Activated T-cell treated with anti-CD3 and anti-CD28 coated beads for 48 hours (primary cell): Measurements from ENCODE around the gene DGKD.

ENCODE experiments used
- DNase-seq: peaks from one replicate; pipeline ENCODE4 v3.0.0-alpha.2; 2020; ENCODE audit warnings: low read depth

Gene DGKD

GRCh38 chr2:233338812-233339368 is 15.4 kb upstream of the DGKD start:
- DNase-seq, result no peak

DNA sequence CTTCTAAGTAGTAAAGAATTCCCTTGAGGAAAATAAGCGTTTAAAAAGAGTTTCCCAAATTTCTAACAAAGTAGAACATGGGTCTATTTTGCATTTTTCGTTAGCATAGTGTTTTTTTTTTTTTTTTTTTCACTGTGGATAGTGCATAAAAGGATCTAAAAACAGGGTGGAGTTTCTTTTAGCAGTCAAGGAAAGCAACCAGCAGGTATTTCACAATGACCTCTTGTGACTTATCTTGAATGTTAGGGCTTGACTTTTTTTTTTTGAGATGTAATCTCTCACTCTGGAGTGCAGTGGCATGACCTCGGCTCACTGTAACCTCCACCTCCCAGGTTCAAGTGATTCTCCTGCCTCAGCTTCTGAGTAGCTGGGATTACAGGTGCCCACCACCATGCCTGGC is 14.9 kb upstream of the DGKD start:
- DNase-seq, result no peak

DNA sequence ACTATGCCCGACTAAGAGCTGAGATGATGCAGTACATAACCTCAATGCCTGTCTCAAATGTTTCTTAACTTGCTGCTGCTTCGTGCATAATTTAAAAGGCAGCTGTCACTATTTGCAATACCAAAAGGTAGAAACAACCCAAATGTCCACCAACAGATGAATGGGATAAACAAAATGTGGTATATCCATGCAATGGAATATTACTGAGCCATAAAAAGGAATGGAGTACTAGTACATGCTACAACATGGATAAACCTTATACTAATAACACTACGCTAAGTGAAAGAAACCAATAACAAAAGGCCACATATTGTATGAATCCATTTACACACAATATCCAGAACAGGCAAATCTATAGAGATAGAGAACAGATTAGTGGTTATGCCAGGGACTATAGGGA is 13.0 kb upstream of the DGKD start:
- no peak for DNase-seq

DNA sequence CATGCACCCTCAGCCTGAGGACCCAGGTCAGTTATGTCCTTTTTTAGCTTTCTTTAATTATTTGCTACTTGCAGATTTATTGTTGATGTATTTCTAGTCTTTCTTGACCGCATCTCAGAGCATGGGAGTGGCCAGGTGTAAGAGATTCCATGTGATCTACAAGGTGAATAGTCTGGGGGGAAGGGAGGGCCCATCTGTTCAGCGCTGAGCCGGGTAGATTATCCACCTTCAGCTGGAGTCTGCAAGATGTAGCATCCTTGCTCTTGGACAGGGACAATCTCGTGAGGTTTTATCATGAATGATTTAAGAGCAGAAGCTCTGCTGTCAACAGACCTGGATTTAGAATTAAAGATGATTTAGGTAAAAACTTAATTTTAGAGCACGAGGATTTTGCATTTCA is 12.0 kb upstream of the DGKD start:
- DNase-seq, result no peak

GRCh38 chr2:233343171-233343705 is 11.1 kb upstream of the DGKD start:
- no peak for DNase-seq

DNA sequence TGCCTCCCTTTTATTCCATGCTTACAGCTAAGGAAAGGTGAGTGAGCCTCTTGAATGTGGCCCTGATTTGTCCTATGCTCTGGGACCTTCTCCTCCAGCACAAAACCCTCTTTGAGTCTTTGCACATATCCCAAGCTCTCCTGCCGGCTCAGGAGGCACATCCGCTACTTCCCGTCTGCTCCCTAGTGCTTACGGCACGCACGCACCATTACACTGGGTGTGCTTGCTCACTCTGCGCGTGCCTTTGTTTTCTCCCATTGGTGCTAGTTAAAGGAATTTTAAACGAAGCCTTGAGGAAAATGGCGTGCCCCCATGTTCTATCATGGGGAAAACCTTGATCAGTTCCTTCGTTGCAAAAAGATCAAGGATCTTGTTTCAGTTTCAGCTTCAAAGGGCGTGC is 7.9 kb upstream of the DGKD start:
- DNase-seq, result no peak

GRCh38 chr2:233346930-233347329 is 7.4 kb upstream of the DGKD start:
- DNase-seq, result no peak

DNA sequence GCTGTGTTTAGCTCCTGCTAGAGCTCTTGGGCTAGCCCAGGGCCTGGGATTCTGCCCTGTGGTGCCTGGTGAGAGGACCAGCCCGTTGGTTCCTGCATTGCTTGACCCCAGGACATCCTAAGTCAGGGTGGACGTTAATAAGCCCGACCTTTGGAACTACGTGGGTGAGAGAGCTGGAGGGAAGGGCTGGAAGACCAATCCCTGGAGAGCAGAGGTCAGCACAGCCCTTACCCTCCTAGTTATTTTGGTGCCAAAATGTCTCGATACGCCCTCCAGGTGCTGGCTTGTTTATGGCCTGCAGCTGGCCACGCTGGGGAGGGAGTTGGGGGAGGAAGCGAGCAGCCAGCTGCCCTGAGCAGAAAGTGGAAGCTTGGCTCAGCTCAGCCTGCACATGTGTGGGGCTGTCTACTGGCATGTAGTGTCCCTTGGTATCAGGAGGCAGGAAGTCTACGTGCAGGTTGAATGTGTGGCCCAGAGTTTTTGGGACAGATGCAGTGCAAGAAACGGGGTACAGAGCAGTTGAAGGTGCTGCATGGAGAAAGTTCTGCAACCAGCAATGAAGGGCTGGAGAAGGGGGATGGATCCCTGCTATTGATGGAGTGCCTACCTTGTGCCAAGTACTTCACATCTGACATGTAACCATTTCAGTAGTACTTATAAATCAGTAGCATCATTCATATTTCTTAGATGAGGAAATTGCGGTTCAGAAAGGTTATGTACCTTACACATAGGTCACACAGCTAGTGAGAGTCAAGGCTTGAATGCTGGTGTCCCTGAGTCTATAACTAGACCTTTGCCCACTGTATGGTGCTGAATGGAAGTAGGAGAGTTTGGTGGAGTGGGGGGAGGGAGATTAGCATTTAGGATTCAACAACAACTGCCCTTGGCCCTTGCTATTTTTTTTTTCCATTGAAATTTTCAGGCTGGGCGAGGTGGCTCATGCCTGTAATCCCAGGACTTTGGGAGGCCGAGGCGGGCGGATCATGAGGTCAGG is 5.0 kb upstream of the DGKD start:
- DNase-seq, result no peak

GRCh38 chr2:233350708-233351107 is 3.6 kb upstream of the DGKD start:
- no peak for DNase-seq

GRCh38 chr2:233351423-233351822 is 2.9 kb upstream of the DGKD start:
- no peak for DNase-seq

DNA sequence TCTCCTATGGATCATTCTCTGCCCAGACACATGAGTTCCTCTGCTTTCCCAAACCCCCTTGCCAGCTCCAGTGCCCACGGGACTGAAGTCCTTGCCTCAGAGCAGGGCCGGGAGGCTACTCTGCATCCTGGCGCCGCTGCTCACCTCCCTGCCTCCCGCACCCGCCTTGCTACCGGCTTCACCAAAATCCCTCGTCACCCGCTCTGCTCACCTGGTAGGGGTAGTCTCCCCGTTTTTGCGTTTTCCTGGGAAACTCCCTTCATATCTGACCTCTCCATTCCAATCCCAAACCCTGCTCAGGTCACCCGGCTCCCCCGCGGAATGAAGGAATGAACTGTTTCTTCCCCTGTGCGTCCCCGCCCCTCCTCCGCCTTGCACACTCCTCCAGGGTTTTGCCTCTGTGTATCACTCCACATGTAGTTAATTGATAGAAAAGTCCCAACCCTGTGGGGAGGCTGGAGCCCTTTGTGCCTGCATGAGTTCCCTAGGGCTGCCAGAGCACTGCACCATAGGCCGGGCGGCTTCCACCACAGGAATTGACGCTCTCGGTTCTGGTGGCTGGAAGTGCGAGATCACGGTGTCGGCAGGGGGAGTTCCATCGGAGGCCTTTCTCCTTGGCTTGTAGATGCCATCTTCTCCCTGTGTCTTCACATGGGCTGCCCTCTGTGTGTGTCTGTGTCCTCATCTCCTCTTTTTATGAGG is 2.0 kb upstream of the DGKD start:
- no peak for DNase-seq

GRCh38 chr2:233353101-233353768 is 1.1 kb upstream of the DGKD start:
- no peak for DNase-seq

DNA sequence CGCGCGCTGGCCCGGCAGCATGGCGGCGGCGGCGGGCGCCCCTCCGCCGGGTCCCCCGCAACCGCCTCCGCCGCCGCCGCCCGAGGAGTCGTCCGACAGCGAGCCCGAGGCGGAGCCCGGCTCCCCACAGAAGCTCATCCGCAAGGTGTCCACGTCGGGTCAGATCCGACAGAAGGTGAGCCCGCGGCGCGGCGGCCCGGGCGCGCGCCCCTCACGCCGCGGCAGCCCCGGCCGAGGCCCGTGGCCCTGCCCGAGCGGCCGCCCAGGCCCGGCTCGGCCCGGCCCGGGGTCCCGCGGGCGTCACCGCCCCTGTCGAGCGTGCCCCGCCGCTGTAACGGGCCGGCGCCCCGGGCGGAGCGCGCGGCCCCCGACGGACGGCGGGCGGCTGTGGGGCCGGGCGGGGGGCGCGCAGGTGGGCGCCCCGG is 218 bp downstream of the DGKD start:
- DNase-seq, result no peak

DNA sequence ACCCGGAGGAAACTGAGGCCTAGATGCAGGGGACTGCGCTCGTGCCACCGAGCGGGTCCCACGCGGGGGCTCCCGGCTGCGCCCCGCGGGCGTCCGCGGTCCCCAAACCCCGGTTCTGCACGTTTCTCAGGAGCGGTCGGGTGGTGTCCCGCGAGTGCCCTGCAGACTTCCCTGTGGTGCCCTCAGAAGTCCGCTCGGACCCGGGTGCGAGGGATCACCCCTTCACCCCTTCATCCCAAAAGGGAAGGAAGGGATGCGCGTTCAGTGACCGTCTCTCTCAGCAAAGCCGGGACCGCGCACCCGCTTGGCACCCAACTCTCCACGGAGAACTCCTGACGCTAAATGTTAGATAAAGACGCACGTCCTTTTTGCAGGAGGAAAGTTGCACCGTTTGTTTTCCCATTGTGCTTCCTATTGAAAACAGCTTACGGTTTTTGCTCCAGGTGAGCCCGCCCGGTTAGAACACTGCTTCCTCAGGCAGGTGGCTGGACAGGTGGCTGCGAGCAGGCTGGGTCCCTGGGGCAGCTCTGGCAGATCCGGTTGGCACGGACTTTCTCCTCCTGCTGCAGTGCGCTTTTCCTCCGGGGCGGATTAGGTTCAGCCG is 779 bp downstream of the DGKD start:
- no peak for DNase-seq

DNA sequence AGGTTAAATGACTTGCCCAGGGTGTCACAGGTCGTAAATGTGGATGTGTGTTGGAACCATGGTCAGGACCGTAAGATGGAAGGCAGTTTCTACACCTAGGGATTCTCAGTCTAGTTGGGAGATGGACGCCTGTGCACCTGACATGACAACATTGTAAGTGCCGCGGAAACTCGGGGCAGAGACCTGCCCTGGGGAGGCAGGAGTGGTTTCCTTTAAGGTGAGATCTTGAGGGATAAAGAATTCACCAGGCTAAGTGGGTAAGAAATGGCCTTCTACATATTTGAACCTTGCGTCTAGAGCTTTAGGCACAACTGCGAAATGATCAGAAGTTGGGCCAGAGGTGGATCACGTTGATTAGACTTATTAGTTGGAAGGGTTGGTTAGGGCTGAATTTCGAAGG is 1.6 kb downstream of the DGKD start:
- DNase-seq, result no peak

GRCh38 chr2:233356546-233357308 is 2.4 kb downstream of the DGKD start:
- no peak for DNase-seq

- DNase-seq, result no peak
Observed at GRCh38 chr2:233358335-233358734, 4.0 kb downstream of the DGKD start.

DNA sequence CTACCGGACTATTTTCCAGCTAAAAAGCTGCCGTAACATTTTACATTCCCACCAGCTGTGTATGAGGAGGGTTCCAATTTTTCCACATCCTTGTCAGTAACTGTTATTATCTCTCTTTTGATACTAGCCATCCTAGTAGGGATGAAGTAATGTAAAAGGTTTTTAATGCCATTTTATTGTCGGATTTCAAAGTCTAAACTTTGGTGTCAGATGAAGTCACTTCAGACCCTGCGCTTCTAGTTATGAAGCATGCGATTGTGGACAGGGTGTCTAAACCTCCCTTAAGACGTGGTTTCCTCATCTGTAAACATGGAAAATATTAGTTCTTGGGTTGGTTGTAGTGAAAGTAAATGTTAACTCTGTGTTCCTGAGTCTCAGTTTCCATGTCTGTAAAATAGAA is 4.7 kb downstream of the DGKD start:
- DNase-seq, result no peak

GRCh38 chr2:233359823-233360222 is 5.5 kb downstream of the DGKD start:
- DNase-seq, result no peak

DNA sequence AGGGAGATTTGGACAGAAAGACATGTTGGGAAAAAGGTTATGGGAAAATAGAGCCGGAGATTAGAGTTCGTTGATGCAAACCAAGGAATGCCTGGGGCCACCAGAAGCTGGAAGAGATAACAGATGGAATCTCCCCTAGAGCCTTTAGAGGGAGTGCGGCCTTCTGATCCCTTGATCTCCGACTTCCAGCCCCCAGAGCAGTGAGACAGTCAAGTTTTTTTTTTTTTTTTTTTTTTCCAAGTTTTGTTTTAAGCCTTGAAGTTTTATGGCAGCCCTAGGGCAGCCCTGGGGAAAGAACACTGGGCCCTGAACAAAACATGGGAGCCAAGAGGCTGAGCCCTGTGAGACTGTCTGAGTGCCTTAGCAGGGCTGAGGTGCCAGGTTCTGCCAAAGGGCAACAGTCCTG is 6.5 kb downstream of the DGKD start:
- no peak for DNase-seq

- DNase-seq, result no peak
Observed at GRCh38 chr2:233361297-233361696, 7.0 kb downstream of the DGKD start.
